HG03025 (cell line): ENCODE measurements around the gene XPNPEP1.
"Not testable (repeated sequence)": the region's sequence is repeated elsewhere in the genome, so short reads cannot be mapped to it uniquely, and the experiment has no call there.

Source experiments
- ATAC-seq: cut with Tn5 transposase; IDR thresholded peaks from one replicate; pipeline ENCODE4 v1.9.1; 2021; ENCODE audit warnings: mild to moderate bottlenecking, moderate library complexity; ENCODE audit not compliant: unreplicated experiment, low FRiP score

The XPNPEP1 gene

DNA sequence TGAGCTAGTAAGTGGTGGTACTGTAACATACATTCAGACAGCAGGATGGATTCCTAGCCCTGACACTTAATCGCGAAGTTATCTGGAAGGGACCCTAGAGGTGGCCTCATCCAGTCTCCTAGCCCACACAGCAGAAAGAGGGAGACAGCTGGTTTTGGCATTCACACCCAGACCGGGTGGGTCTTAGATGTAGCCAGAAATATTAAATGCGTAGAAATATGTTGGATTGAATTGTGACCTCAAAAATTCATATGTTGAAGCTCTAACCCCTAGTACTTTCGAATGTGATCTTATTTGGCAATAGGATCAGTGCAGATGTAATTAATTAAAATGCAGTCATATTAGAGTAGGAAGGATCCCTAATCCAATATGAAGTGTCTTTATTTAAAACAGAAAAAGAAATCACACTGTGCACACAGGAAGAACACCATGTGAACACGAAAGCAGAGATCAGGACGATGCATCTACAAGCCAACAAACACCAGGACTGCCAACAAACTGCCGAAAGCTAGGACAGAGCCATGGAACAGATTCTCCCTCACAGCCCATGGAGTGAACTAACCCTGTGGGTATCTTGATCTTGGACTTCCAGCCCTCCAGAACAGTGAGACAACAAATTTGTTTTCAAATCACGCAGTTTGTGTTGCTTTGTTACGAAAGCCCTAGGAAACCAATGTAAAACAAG lies 2.9 kb upstream of the XPNPEP1 start:
- no peak for ATAC-seq

DNA sequence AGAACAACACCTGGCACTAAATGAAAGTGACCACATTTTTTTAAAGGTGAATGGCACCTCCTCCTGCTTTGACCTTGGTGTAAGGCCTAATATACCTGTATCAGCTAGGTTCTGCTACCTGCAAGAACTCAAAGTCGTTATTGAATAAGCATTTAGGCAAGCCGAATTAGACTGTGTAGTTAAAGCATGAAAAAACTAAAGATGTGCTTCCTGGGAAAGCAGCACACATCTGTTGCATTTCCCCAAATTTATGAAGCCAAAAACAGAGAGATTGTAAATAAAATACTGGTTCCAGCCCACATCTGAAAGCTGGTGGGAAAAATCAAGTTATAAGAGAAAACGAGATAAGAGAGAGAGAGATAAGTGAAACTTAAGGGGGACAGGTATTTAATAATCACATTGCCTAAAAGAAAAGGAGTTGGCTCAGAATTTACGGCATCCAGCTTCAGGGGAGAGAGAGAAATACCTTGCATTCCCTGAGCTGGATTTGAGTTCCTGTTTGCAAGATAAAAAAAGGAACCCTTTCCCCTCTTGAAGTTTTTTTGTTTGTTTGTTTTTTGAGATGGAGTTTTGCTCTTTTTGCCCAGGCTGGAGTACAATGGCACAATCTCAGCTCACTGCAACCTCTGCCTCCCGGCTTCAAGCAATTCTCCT lies 1.8 kb upstream of the XPNPEP1 start:
- no peak for ATAC-seq

DNA sequence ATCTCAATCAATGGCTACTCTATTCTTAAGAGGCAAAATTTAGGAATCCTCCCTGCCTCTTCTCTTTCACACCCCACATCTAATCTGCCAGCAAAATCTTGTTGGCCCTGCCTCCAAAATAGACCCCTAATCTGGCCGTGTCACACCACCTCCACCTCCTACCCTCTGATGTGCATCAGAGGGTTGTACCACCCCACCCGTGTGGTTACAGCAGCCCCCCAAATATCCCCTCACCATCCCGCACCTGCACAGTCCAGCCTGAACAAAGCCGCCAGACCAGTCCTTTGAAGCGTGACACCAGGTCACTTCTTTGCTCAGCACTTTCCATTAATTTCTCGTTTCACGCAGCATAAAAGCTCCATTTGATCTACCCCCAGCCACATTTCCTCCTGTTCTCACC lies 776 bp upstream of the XPNPEP1 start:
- no peak for ATAC-seq

DNA sequence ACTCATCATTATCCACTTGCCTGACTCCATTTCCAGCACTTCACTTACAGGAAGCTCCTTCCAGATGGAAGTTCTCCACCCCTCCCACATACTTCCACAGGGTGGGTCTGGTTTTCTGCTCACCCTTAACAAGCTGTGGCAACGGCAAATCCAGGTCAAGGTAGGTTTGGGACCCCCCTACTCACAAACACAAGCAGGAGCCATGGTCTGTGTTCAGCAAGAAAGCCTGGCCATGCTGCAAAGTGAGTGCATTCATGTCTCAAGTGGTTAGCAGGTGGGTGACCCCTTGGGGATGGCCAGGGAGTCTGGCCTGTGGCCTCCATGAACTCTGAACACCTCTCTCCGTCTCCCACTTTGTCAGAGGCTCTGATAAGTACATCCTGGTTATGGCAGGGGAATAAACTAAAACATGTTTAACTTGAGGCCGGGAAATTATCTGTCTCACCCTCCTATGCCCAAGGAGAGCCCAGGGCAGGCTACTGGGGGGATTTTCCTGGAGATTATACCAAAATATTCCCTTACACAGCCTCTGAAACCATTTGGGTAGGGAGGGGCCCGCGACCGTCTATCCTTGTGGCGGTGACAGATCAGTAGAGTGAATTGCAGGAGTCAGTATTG lies 844 bp downstream of the XPNPEP1 start:
- ATAC-seq, result no peak

DNA sequence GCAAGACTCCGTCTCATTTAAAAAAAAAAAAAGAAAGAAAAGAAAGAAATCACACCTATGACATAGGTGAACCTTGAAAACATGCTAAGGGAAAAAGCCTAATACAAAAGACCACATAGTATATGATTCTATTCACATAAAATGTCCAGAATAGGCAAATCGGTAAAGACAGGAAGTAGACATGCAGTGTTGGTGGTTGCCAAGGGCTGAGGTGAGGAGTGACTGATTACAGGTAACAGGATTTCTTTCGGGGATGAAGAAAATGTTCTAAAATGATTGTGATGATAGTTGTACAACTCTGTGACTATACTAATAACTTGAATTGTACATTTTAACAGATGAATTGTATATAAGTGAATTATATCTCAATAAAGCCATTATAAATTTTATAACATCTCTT lies 3.3 kb downstream of the XPNPEP1 start:
- no peak for ATAC-seq

DNA sequence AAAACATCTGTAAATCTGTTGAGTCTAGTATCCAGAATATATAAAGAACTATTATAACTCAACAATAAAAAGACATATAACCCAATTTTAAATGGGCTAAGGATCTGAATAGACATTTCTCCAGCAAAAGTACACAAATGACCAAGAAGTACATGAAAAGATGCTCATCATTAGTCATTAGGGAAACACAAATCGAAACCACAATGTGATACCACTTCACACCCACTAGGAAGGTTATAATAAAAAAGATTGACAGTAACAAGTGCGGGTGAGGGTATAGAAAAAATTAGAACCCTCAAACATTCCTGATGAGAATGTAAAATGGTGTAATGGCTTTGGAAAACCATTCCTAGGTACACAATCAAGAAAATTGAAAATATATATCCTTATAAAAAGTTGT lies 4.1 kb downstream of the XPNPEP1 start:
- no peak for ATAC-seq

DNA sequence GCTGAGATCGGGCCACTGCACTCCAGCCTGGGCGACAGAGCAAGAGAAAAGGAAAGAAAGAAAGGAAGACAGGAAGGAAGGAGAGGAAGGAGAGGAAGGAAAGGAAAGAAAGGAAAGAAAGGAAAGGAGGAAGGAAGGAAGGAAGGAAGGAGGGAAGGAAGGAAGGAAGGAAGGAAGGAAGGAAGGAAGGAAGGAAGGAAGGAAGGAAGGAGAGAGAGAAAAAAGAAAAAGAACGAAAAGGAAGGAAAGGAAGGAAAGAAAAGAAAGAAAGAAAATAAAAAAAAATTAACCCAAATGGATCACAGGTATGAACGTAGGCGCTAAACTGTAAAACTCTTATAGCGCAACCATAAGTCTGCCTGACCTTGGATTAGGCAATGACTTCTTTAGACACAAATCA lies 4.6 kb downstream of the XPNPEP1 start:
- not testable (repeated sequence) for ATAC-seq

DNA sequence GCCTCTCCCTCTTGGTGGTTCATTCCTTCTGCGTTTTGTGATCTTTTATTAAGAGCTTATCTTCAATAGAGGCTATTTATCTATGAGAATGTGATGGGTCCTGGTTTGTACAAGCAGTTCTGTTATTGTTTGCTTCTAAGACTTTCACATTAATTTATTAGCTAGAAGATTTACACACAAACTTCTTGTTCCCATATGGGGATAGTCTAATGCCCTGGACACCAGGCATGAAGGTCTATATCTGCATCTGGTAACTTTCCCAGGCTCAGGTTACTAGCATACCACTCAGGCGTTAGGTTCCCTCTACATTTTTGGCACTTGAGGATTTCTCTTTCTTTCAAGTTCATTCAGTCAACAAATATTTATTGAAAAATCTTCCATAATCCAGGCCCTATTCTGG lies 7.7 kb downstream of the XPNPEP1 start:
- ATAC-seq, result no peak

DNA sequence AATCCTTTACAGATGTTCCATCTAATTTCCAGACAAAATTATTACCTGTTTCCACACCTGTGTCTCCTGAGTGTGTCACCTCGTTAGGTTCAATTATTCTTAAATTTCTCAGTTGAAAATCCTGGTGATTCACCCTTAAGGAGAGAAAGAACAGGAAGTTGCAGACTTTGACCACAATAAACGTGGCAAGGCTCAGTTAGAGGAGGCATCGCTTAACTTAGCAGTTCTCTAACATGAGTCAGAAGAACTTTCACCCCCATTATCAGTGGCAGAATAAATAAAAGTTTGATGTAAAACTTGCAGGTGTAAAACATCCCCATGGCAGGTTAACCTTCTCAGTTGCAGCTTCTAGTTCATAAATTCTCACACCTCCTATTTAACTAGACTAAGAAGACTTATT lies 8.3 kb downstream of the XPNPEP1 start:
- no peak for ATAC-seq

DNA sequence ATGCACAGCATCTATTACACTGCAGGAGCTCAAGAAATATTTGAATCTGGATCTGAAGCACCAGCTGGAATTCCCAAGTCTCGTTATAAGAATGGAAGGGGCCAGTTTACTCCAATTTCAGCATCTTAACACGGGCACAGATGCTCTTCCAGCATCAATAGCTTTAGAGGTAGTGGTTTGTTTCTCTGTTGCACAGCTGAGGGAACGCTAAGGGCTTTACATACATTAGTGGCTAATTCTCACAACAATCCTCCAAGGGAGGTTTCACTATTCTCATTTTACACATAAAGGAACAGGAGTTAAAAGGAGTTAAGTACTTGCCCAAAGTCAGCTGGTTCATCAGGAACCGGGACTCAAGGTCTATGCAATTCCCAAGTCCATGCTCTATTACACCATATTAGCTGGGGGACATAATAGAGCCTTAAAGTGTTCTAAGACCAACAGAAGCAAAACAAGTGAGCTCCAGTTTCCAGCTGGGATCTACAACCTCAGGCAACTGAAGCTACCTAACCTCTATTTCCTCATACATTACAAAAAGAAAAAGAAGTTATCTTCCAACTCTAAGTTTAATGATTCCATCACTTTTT lies 9.9 kb downstream of the XPNPEP1 start:
- no peak for ATAC-seq

DNA sequence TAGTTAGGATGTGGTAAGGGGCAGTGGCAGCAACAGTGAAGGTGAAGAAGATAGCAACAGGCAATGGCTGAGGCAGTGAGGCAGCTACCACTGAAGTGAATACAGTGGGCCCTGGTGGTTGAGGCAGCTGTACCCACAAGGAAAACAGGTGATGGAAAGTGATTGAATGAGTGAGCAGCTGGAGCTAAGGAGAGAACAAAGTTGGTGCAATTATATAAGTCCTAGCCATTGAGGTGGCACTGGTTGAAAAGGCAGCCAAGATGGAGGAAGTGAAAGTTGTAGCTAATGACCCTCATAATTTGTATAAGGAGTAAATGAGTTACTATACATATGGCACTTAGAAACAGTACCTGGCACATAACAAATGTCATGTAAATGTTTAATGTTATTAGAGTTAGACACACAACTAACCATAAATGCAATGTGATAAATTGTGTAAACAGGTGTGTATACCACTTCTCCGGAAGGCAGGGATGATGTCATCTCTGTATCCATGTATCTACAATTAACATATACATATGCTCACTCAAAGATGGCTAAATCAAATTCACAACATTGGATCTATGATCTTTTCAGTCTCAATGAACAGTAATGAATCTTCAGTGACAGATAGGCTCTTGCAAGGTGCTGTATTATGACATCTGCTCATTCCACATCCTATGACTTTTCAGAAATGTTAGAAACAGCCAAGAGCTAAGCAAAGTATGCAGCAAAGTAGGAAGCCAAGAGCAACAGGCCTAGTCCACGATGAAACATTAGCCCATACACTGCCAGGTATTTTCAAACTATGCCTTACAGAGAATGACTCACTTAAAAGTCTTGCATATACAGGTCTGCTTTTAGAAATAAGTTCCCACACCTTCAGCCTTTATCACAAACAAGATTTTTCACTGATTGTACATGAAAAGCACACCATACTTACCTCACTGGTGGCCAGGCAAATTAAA lies 10.7 kb downstream of the XPNPEP1 start:
- ATAC-seq, result peak; percentile 85

DNA sequence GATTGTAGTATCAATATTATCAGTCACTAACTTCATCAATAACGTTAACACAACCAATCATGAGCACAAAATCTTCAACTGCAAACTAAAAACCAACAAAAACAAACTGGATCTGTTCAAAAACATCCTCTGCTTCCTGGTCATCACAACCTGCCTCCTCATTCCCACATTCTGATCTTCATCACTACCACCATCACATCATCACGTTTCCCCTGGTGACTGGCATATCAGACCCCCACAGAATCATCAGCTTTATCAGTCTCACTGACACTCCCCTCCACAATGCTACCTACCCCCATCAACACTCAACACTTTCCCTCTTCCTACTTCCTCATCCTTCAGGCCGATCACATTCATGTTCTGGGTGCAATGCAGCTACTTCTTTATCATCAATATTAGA lies 11.4 kb downstream of the XPNPEP1 start:
- ATAC-seq, result no peak

DNA sequence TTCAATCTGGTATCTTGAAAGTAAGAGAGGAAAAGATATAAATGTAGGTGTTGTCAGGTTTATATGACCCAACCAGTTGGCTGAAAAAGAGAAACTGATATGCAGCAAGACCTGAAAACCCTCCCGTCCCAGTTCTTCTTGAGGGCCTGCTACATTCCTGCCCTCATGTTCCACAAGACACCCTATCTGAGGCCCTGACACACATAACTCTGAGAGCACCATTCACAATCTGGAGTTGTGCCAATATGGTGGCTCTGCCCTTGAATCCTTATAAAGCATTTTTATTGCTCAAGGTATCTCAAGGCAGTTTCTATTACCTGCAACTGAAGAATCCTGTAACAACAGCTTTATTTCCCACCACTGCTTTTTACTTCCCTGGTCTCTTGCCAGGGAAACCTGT lies 17.0 kb downstream of the XPNPEP1 start:
- no peak for ATAC-seq

DNA sequence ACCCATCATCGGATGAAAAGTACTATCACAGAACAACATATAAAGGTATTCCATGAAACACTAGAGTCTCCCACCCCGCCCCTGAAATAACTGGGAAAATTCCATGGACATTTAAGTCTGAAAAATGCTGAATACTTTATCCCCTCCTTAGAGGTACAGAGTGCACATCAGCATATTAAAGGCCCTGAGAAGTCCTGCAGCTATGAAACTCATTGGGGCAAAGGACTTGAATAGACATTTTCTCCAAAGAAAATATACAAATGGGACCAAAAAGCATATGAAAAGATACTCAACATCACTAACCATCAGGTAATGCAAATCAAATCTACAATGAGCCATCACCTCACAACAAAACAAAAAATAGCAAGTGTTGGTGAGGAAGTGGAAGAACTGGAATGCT lies 18.9 kb downstream of the XPNPEP1 start:
- no peak for ATAC-seq

DNA sequence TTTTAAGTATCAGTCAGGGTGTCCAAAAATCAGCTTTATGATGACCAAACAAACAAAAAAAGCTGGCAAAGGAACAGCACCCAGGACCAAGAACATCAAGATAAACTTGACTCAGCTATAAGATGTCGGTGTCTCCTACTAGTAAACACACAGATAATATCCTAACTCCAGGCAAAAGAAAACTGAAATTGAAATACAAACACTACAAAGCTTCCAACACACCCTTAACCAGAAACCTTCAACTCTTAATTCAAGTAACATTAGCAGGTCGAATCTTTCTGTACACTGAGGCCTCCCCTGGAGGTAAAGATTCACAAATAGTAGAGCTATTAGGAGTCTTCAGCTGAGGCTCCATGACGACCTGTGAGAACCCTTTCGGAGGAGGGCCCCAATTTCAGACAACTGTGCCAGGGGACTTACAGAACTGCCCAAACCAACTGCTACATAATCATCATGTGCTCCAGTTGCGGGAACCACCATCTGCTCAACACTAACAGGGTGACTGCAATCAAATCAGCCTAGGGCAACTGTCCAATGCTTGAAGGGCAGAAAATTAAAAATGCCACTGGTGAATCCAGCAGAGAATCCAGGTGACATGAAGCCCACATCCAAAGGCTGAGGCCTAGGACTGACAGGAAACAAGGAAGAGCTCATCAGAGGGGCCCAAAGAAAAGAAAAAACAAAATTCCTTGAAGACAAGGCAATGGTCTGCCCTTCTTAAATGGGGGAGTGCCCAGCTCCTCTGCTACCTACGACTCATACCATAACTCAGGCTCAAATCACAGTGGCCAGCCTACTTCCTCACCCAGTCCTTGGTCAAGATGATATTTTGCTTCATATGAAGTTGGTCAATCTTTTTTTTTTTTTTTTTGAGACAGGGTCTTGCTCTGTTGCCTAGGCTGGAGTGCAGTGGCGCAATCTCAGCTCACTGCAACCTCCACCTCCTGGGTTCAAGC lies 20.0 kb downstream of the XPNPEP1 start:
- no peak for ATAC-seq

DNA sequence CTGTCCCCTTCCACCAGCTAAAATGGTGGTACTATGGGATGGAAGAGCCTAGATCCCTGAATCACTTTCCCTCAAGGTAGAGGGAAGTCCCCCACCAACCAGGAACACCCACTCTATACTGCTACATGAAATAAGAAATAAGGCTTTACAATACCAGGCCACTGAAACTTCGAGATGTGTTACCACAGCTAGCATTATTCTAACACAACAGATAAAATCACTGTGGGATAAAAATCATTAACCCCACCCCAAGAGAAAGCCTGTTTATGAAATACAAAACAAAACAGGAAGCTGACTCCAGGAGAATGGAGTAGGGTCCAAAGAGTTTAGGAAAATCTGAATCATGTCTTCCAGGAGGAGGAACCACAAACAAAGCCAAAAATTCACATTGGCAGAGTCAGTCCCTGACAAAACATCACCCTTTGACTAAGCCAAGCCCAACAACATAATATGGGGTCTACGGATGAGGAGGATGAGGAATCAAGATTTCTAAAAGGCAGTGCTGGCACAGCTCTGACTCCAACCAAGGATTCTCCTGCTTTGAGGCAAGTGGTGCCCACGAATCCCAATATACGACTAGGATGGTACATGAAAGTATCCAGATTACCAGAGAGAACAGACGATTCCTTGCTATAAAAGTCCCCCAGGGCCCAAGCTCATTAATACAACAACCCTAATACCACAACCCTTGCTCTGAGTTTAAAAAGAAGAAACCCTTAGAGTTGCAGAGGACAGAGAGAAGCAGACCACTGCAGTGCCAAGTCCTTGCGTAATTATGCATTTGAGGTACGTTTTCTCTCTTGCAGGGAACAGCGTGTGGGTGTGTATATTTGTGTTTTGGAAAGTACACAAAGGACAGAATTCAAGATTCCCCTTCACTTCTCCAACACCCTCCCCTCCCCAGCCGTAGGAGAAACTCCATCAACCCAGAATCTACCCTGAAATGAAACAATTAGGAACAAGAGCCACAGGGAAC lies 23.7 kb downstream of the XPNPEP1 start:
- no peak for ATAC-seq

DNA sequence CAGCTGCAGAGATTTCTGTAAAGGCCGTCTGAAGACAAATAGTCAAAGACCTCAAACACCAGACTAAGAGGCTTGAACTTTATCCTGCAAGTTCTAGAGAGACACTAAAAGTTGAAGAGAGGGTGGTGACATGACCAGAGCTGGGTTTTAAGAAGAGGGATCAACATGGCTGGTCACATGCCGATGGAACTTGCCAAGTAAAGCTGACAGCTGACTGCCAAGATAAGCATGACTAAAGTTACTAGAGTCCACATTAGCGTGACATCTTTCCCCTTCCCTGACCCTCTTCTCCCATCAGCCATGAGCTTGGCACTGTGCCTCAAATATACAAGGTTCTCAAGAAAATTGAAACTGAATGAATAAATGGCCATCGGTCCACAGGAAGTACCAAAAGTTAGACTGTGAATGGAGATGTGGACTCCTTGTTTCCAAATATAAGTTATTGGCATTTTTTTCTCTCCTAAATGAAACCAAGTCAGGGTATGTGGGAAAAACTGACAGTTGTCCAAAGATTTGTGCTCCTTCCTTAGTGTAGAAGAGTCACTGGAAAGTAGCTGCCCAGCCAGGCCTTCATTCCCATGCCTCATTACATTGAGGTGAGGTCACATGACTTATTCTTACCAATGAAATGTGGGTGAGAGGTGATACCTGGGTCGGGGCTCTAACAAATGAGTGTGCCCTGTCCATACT lies 24.5 kb downstream of the XPNPEP1 start:
- ATAC-seq, result no peak

DNA sequence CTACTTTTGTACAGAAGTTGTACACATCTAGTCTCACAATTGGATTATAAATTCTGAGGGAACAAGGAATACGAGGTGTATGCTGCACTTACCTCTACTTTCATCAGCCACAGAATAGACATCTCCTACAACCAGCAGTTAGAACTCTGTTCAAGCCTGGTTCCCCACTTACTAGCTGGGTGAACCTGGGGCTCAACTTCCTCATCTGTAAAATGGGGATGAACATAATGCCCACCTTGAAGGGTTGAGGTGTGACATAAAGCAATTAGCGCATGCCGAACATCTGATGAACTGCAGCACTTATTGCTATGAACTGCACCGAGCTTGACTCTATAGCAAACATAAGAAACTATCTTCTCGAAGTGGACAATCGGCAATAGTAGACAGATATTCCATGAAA lies 25.3 kb downstream of the XPNPEP1 start:
- no peak for ATAC-seq
